ENCODE results near the gene ABCB6.
"Not testable (repeated sequence)": the region's sequence is repeated elsewhere in the genome, so short reads cannot be mapped to it uniquely, and the experiment has no call there.

ABCB6 gene

DNA sequence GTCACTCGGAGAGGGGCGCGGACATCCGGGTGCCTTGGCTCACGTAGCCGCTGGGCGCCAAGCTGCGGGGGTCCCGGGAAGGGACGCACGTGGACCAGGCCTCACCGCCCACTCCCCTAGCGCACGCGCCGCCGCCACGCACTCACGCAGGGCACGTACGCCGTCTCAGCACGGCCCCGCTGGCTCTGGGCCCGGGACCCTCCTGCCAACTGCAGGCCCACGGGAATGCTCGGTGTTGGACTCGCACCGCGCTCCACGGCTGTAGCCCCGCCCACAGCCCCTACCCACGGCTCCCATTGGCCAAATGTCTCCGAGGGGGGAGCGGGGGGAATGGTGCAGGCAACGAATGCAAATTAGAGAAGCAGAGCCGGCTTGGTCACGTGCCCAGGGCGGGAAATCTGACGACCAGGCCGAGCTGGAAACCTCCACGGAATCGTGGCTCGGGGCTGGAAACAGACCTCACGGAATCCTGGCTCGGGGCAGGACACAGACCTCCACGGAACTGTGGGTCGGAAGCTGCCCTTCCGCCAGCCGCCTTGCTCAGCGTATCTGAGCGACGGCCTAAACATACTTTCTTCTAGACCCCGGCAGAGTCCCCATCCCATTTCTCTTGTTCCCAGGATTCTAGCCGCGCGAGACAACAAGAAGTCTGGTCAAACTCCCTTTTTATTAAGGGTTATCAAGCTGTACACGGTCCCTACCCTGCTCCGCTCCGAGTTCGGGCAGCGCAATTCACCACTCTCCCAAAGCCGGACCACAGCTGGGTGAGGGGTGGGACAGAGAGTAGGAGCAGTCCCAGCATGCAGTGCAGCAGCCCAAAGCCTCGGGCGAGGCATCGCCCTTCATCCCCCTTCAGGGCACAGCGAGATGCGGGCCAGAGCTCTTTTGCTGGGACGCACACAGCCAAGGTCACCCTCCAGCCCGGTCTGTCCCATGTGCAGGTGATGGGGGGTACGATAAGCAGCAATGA, at the start of gene ABCB6:
ABCB6 (minus strand) TSS at position 227 of the 970 bp plus-strand sequence. CDS start 285 bp downstream, outside the sequence.
- FAIRE-seq: peak; percentile 73

DNA sequence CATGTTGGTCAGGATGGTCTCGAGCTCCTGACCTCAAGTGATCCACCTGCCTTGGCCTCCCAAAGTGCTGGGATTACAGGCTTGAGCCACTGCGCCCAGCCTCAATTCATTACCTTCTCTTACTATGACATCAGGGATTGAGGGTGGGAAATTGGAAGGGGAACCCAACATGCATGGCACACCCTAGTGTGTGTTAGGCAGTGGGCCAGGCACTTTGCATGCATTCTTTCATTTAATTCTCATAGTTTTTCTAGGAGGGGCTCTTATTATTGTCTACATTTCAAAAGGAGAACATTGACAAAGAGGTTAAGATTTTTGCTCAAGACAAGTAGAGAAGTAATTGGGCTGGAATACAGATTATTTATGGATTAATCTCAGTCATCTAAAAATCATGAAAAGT, 49.5 kb upstream of the ABCB6 start:
- no peak for FAIRE-seq

- FAIRE-seq: no peak
These were observed 48.1 kb upstream of the ABCB6 start for GRCh38 chr2:219266886-219267285.

DNA sequence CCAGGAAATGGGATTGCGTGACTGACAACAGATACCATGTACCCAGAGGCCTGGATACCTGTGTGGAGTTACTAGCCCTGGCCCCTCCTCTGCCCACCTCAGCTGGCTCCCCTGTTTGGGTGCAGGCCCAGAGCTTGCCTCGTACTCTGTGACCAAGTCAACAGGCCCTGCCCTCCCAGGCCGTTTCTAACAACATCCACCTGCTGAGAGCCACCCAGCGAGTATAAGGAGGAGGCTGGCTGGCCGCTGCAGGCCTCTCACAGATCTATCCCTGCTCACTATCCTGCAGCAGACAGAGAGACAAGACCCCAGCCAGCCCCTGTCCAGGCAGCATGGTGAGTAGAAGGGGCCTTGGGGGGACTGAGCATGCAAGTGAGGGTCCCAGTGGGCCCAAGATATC, 47.5 kb upstream of the ABCB6 start:
- FAIRE-seq: no peak

DNA sequence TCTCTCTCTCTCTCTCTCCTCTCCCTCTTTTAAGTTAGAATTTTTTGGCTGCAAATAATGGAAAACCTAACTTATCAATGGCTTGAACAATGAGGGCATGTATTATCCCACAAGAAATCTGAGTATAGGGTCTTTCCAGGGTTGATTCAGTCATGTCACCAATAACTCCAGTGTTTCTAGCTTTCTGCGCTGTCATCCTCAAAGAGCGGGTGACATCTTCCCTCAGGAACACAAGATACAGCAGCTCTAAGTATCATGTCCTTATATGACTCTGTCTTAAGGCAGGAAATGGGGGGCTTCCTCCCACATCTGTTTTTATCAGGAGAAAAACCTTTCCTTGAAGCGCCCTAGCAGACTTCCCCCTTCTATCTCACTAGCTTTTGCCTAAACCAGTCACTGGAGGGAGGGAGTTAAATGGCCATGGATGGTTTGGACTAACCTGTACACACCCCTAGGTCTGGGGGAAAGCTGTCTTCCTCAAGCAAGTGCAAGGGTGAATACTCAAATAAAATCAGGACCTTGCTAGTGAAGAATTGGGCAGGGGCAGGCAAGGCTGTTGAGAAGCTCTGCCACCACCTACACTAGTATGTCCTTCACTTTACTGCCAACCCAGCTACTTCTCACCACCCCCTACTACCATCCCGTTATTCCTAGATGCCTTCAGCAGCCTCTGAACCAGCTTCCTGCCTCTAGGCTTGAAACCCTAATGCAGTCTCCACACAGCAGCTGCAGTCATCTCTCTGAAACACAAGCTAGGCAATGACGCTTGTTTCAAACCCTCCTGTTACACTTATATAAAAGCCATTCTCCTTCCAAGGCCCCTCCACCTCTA, 42.5 kb upstream of the ABCB6 start:
- no peak for FAIRE-seq

GRCh38 chr2:219258942-219259341, 40.2 kb upstream of the ABCB6 start:
- FAIRE-seq: not testable (repeated sequence)

- FAIRE-seq: no peak
These were observed 35.9 kb upstream of the ABCB6 start for GRCh38 chr2:219254590-219255201.

- FAIRE-seq: no peak
These were observed 35.2 kb upstream of the ABCB6 start, which contains the start of gene TUBA4A for GRCh38 chr2:219253753-219254589. TUBA4A (minus strand) TSS chr2:219253918; CDS start chr2:219253858, 60 bp downstream.

DNA sequence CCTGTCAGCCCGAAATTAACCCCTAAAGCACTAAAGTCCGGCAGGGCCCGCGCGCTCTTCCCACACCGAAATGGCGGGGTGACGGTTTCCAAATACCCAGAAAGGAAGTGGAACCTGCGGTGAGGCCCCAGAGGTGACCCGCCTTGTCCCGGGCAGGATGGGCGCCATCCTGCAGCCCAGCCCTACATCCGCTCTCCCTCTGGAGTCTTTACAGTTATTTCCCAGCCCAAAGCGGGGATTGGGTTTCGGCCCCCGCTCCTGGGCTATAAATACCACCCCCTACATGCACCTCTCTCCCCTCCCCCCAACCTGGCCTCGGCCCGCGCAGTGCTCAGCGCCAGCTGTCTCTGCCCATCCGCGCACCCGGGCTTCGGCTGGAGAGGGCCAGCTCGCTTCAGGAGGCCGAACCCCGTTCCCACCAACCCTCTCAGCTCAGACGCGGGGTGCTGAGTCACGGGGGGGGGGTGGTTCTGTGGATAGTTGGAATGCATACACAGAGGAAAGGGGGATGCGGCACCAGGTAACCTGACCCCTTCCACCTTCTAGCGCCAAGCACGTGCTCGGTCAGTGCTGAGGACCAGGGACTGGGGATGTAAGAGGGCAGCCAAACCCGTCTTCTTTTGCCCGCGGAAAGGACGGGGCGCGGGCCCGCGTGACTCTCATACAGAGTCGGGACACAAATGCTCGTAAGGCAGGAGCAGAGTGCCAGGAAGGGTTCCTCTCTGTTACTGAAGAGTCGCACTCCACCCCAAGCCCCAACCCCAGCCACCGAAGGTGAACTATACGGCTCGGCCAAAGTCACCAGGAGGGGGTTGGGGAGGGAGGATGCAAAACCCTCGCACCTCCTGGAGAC, 34.4 kb upstream of the ABCB6 start, which contains the start of gene TUBA4B:
TUBA4B (plus strand) TSS at position 344 of the 853 bp plus-strand sequence; CDS start at position 509, 165 bp downstream.
- no peak for FAIRE-seq

- FAIRE-seq: no peak
These were observed 33.8 kb upstream of the ABCB6 start for GRCh38 chr2:219252570-219252899.

DNA sequence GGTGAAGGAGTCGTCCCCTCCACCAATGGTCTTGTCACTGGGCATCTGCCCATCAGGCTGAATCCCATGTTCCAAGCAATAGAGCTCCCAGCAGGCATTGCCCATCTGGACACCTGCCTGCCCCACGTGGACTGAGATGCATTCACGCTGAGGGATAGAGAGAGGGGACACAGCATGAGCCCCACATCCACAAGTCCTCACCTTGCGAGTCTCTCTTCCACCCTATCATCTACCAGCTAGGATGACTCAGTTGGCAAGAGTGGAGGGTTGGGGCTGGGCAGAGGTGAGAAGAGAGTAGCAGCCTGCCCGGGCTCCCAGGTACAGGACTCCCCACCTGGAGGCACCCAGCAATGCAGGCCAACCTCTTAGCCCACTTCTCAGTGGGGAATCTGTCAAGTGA, 33.3 kb upstream of the ABCB6 start:
- FAIRE-seq: no peak

- FAIRE-seq: no peak
These were observed 32.9 kb upstream of the ABCB6 start for GRCh38 chr2:219251656-219252055.

DNA sequence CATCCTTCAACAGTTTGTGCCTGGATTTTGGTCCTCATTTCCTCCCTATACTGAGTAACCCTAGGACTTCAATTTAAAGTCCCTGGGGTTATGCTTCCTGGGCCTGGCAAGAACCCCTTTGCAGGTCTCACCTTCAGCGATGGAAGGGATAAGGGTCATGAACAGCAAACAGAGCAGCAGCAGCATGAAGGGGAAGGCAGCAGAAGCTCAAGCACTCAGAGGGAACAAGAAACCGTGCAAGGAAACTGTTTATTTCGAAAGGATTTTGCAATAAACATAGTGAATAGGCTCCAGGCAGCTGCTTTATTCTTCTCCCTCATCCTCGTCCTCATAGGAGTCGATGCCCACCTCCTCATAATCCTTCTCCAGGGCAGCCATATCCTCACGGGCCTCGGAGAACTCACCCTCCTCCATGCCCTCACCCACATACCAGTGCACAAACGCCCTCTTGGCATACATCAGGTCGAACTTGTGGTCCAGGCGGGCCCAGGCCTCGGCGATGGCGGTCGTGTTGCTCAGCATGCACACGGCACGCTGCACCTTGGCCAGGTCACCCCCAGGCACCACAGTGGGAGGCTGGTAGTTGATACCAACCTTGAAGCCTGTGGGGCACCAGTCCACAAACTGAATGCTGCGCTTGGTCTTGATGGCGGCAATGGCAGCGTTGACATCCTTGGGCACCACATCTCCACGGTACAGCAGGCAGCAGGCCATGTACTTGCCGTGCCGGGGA, 31.5 kb upstream of the ABCB6 start:
- FAIRE-seq: no peak

DNA sequence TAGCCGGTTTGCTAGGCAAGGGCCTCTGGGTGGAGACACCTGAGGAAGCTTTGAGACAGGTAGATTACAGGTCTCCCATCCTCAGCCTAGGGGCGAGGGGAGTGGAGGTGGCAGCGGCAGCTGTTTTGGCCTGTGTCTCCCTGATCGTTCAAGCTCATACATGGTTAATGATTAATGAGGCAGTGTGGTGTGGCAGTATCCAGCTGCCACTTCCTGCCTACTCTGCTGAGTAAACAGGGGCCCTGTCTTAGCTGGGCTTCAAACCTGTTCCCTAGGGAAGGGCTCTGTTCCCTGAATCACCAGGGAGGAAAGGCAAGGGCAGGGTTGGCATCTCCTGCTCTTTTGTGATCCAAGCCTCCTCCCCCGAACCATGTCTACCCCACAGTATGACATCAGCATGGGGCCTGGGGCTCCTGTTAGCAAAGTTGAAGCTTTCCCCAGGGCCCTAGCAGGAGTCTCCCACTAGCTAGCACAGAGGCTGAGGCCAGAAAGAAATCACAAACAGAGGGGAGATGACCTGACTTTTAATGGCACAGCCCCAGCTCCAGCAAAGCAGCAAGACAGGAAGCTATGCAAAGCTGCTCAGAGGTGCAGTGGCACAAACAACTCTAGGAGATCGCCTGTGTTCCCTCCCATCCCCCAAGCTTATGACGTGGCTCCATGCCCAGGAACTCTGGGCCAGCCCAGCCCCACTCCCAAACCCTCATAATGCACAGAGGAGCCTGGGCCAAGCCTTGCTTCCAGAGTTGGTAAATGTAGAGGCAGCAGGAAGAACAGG, 30.6 kb upstream of the ABCB6 start:
- FAIRE-seq: no peak

GRCh38 chr2:219248845-219249202, 30.1 kb upstream of the ABCB6 start:
- no peak for FAIRE-seq

DNA sequence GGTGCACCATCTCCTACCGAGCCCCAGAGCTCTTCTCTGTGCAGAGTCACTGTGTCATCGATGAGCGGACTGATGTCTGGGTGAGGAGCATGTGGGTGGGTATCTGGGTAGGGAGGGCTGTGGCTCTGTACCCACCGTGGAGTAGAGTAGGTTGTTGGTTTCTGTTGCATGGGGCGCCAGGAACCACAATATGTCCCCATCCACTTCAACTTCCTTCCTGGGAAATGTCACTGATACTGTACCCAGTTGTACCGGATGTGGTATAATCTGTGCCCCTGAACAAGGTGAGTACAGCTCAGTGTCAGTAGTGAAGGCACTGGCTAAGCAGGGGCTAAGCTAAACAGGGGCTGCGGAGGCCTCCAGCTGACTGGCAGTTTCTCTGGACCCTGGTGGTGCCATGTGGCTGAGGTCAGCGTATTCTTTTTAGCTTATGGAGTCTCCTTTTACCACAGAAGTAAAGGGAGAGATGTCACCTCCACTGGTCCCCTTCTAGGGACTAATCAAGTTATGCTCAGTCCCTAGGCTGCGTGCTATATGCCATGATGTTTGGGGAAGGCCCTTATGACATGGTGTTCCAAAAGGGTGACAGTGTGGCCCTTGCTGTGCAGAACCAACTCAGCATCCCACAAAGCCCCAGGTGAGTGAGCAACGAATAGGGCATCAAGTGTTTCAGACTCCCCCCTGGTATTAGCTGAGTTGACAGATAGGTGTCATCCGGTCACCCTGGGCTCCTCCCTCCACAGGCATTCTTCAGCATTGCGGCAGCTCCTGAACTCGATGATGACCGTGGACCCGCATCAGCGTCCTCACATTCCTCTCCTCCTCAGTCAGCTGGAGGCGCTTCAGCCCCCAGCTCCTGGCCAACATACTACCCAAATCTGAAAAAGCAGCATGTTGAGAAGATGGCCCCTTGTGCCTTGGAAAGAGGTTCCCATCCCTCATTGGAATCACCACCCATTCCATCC, 29.2 kb upstream of the ABCB6 start:
- FAIRE-seq: no peak

- FAIRE-seq: no peak
These were observed 27.8 kb upstream of the ABCB6 start for GRCh38 chr2:219246559-219246958.

GRCh38 chr2:219245899-219246230, 27.1 kb upstream of the ABCB6 start:
- no peak for FAIRE-seq
